CD4-positive, alpha-beta T cell (primary cell): ENCODE data around the gene VWA7. TPM values are rescaled to one million over a fixed set of nuclear protein-coding genes. Genes with fewer than 3 reads are reported as not detected.
A peak's percentile ranks its signal among the peaks of the same experiment; 100 is the strongest.

Source experiments
- ATAC-seq: fragments of 200-7000 bp; cut with Tn5 transposase; one replicate; pipeline ENCODE4 v1.10.0; 2022; ENCODE audit warnings: mild to moderate bottlenecking; ENCODE audit not compliant: poor library complexity
- CTCF ChIA-PET: fragments of 350-600 bp; sonication (Branson Sonifier 250); formaldehyde crosslinking; loops from one replicate; lab custom pipeline; 2021; ENCODE audit warnings: antibody characterized with exemption, inconsistent platforms; lab: Charles Lee
- POLR2A ChIA-PET: fragments of 350-600 bp; sonication (Branson Sonifier 250); formaldehyde crosslinking; loops from one replicate; lab custom pipeline; 2021; ENCODE audit warnings: antibody characterized with exemption, inconsistent platforms; lab: Charles Lee
- DNase-seq, 14 experiments: peaks; one replicate each; pipeline ENCODE4 v3.0.0-alpha.2; 2013 to 2020; ENCODE audit warnings: mixed read lengths in 2 of 14
- H3K27ac ChIP-seq, 2 donors: one replicate each; pipeline versions ENCODE4 v1.5.1 to v1.7.0; 2013; ENCODE audit warnings: low read length in 2 of 2, low read depth in 1 of 2, mild to moderate bottlenecking in 1 of 2
- H3K27me3 ChIP-seq, 2 experiments: 1 replicate in 1 of 2; 2 replicates in 1 of 2; pipeline versions ENCODE4 v1.6.1 to v1.7.0; 2013; ENCODE audit warnings: low read length in 2 of 2, control low read depth in 1 of 2, mild to moderate bottlenecking in 1 of 2, moderate library complexity in 1 of 2; ENCODE audit not compliant: insufficient read depth in 2 of 2, control insufficient read depth in 1 of 2
- H3K36me3 ChIP-seq: one replicate; pipeline ENCODE4 v1.6.1; 2013; ENCODE audit warnings: low read length, control low read depth; ENCODE audit not compliant: insufficient read depth
- H3K4me1 ChIP-seq: one replicate; pipeline ENCODE4 v1.6.1; 2013; ENCODE audit warnings: low read length, control low read depth; ENCODE audit not compliant: insufficient read depth
- H3K4me3 ChIP-seq: one replicate; pipeline ENCODE4 v1.5.1; 2013; ENCODE audit warnings: mild to moderate bottlenecking, low read length, moderate library complexity
- H3K9me3 ChIP-seq, 2 experiments: 1 replicate in 1 of 2; 2 replicates in 1 of 2; pipeline versions ENCODE4 v1.6.1 to v1.7.0; 2013; ENCODE audit warnings: low read length in 2 of 2, mild to moderate bottlenecking in 2 of 2, control low read depth in 1 of 2, moderate library complexity in 1 of 2; ENCODE audit not compliant: control insufficient read depth in 1 of 2, insufficient read depth in 1 of 2
- H3K27ac Mint-ChIP-seq: one replicate; pipeline ENCODE4 v1.8.0; 2020; ENCODE audit warnings: mixed read lengths
- H3K27me3 Mint-ChIP-seq: one replicate; pipeline ENCODE4 v1.8.0; 2021; ENCODE audit warnings: mixed read lengths
- H3K36me3 Mint-ChIP-seq: one replicate; pipeline ENCODE4 v1.8.0; 2021; ENCODE audit warnings: low read depth, mixed read lengths
- H3K4me1 Mint-ChIP-seq: one replicate; pipeline ENCODE4 v1.8.0; 2021; ENCODE audit warnings: low read depth, mixed read lengths
- H3K4me3 Mint-ChIP-seq: one replicate; pipeline ENCODE4 v1.8.0; 2020; ENCODE audit warnings: mild to moderate bottlenecking, mixed read lengths
- H3K9me3 Mint-ChIP-seq: one replicate; pipeline ENCODE4 v1.8.0; 2020; ENCODE audit warnings: mixed read lengths
- intact Hi-C, 2 experiments: fragments of 100-400 bp; cut with DNase I in 1 of 2; cut with micrococcal nuclease in 1 of 2; formaldehyde crosslinking; loops; one replicate each; pipeline versions ENCODE4 v1.15.1 to v1.9.0; 2023 to 2025; cut with DNase I, micrococcal nuclease
- total RNA-seq, 174 experiments: library from RNA in 2 of 174; stranded (reverse) in 2 of 174; gene quantifications; one replicate each; pipeline ENCODE4 v1.2.3 and lab custom pipeline; 2021 to 2026
- TF ChIP-seq, protein P1 (sequence below): fragments of 200-600 bp; IDR thresholded peaks from one replicate; pipeline ENCODE4 v1.8.0; 2022; ENCODE audit warnings: antibody characterized with exemption, mild to moderate bottlenecking

VWA7 gene
- total RNA-seq, 2 experiments from 2014 or later: 1.7 TPM

DNA sequence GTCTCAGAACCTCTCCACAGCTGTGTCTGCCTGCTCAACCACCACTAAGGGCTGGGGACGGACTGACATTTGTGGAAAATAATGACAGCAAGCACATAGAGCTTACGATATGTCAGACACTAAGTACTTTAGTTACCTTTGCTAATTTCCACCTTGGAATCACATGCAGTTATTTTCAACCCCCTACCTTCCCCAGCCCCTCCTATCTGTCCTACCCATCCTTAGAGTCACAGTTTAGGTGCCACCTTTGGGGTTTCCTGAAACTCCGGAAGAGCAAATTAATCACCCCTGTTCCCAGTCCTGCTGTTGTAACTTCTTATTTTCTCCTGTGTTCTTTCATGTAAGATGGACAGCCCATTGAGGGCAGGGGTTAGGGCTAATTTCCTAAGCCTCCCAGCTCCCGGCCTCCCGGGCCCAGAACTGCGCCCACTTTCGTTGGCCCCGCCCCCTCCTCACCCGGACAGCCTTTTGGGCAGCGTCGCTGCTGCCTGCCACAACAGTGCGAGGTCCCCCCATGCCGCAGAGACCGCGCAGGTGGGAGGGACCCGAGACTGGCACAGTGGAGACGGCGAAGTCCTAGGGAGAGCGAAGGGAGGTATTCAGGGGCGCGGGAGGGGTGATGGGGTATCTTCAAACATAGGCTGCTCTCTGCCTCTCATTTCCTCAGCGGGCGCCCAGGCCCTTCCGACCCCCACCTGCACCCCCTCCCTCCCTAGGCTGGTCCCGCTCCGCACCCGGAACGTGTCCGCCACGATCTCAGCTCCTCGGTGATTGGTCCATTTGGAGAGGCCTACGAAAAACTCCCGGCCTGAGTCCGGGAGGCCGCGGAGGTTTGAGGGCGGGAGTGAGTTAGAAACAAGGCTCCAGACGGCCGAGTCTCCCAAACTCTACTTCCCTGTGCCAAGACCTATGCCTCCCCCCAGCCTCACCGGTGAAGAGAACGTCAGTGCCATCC, 49.1 kb downstream of the VWA7 start:
- ATAC-seq: no peak
- H3K4me3 ChIP-seq: no peak overlapping the region

DNA sequence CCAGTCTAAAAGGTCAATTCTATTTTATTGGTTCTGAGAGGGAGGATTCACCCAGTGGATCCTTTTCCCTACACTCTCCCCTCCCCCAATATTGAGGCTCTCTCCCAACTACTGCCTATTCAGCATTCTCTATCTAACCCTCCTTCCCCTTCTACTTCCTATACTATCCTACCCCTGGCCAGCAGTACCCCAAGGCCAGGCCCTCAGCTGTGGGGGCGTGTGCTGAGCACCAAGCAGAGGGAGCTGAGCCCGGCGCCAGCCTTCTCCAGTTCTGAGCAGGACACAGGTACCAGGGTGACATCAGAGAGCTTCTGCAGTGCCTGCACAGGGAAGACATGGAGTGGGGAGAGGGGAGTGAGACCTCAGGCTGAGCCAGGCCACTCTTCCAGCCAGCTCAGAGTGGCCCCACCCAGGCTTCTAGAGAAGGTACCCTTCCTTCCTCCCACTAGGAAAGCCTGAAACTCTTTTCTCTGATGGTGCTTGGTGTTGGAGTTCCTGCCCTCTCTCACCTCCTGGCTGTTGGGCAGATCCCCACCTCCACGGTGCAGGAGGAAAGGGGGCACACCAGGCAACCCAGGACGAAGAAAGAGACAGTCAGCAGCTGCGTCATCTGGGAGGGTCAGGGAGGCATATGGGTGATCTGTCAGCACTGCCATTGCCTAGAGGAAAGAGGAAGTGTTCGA, 50.0 kb downstream of the VWA7 start:
- no peaks in the 10 kb centered on the region for H3K27me3 Mint-ChIP-seq

More for the DNA sequence above, 49.1 kb downstream of the VWA7 start:
- Histone ChIP-seq H3K36me3 (peaks cover 26% of the 10 kb centered on the region), H3K4me1 (peaks cover 57% of the 10 kb centered on the region), H3K27me3 (no peaks in the 10 kb centered on the region), H3K9me3 (no peaks in the 10 kb centered on the region), H3K27ac (no peak overlapping the region)
- H3K4me1 Mint-ChIP-seq: peaks cover 52% of the 10 kb centered on the region
- no peaks in the 10 kb centered on the region for H3K9me3 Mint-ChIP-seq
- peak overlapping the region; percentile 80 for H3K4me3 Mint-ChIP-seq
- POLR2A ChIA-PET: interaction anchor here (0.8 to 1.6 kb wide), 5 partner anchors 11 to 100 kb away, joined by 3 to 5 read pairs (median 3); partner anchors contain the start of genes ABHD16A, HSPA1B and LSM2
- peaks cover 38% of the 10 kb centered on the region for H3K36me3 Mint-ChIP-seq
- intact Hi-C loops: loop anchor here in 1 of 2 experiments (1.0 to 2.0 kb wide), 4 partner anchors 41 to 136 kb away; partner anchors contain the start of gene LY6G5C
- TF ChIP-seq, protein P1, sequence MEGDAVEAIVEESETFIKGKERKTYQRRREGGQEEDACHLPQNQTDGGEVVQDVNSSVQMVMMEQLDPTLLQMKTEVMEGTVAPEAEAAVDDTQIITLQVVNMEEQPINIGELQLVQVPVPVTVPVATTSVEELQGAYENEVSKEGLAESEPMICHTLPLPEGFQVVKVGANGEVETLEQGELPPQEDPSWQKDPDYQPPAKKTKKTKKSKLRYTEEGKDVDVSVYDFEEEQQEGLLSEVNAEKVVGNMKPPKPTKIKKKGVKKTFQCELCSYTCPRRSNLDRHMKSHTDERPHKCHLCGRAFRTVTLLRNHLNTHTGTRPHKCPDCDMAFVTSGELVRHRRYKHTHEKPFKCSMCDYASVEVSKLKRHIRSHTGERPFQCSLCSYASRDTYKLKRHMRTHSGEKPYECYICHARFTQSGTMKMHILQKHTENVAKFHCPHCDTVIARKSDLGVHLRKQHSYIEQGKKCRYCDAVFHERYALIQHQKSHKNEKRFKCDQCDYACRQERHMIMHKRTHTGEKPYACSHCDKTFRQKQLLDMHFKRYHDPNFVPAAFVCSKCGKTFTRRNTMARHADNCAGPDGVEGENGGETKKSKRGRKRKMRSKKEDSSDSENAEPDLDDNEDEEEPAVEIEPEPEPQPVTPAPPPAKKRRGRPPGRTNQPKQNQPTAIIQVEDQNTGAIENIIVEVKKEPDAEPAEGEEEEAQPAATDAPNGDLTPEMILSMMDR: no peak
- H3K27me3 Mint-ChIP-seq: no peaks in the 10 kb centered on the region
- peak in 1 of 14 experiments; percentile 49 for DNase-seq
- H3K27ac Mint-ChIP-seq: peak overlapping the region; percentile 59
- CTCF ChIA-PET: interaction anchor here (1.0 to 5.8 kb wide), 6 partner anchors 11 to 102 kb away, joined by 3 to 41 read pairs (median 12); partner anchors contain the start of genes LSM2 and MSH5

More for the DNA sequence above, 50.0 kb downstream of the VWA7 start:
- H3K4me1 ChIP-seq: peaks cover 55% of the 10 kb centered on the region
- Mint-ChIP-seq H3K36me3 (peaks cover 32% of the 10 kb centered on the region), H3K4me3 (peak overlapping the region; percentile 80), H3K4me1 (peaks cover 50% of the 10 kb centered on the region), H3K27ac (peak overlapping the region; percentile 59), H3K9me3 (no peaks in the 10 kb centered on the region)
- intact Hi-C loops: no loop called here
- ATAC-seq (peak; percentile 6), DNase-seq (peak in 5 of 14 experiments; percentile 17 to 69 (median 48))
- ChIA-PET POLR2A (interaction anchor here (0.8 to 1.6 kb wide), 4 partner anchors 12 to 100 kb away, joined by 3 to 5 read pairs (median 3); partner anchors contain the start of genes ABHD16A, HSPA1B and LSM2), CTCF (interaction anchor here (1.0 to 5.8 kb wide), 4 partner anchors 12 to 103 kb away, joined by 3 to 41 read pairs (median 14); partner anchors contain the start of gene MSH5)
- H3K36me3 ChIP-seq: peaks cover 18% of the 10 kb centered on the region
- no peak overlapping the region for H3K27ac ChIP-seq
- H3K9me3 ChIP-seq: no peaks in the 10 kb centered on the region
- no peak overlapping the region for H3K4me3 ChIP-seq
- TF ChIP-seq, protein P1: no peak
- H3K27me3 ChIP-seq: no peaks in the 10 kb centered on the region
